ENCODE results near the gene RBBP6.

The RBBP6 gene

GRCh38 chr16:24525970-24526559 is 13.3 kb upstream of the RBBP6 start:
- no peak for DNase-seq

DNA sequence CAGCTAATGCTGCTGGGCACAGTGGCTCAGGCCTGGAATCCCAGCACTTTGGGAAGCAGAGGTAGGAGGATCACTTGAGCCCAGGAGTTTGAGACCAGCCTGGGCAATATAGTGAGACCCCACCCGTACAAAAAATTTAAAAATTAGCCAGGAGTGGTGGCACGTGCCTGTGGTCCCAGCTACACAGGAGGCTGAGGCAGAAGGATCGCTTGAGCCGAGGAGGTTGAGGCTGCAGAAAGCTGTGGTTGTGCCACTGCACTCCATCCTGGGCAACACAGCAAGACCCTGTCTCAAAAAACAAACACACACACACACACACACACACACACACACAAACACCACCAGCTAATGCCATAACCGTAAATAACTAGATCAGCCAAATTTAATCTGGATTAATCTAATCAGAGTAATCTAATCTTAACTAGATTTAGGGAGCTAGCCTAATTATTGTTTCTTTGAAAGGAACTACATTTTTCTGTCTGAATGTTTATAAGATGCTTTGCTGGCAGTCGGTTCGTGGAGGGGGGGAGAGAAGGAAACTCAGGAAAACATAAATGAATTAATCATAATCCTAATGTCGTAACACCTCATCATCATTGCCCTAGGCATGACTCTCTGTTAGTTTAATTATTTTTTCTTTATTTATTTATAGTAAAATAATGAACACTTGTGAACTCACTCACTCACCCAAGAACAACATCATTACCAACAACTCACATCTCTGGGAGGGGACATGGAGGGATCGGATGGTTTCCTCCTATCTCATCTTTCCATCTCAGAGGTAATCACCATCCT is 12.5 kb upstream of the RBBP6 start:
- no peak for DNase-seq

DNA sequence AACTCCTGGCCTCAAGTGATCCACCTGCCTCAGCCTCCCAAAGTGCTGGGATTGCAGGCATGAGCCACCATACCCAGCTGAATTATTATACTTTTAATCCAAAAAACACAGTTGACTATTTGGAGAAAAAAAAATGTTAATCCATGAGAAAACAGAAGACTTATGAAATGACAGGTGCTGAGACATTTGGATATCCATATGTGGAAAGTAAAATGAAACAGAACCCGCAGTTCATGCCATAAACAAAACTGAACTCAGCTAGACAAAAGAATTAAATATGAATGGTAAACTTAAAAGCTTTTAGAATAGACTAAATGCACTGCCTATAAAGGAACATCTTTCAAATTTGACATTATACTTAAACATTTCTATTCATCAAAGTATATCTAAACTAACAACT is 8.2 kb upstream of the RBBP6 start:
- DNase-seq = no peak

DNA sequence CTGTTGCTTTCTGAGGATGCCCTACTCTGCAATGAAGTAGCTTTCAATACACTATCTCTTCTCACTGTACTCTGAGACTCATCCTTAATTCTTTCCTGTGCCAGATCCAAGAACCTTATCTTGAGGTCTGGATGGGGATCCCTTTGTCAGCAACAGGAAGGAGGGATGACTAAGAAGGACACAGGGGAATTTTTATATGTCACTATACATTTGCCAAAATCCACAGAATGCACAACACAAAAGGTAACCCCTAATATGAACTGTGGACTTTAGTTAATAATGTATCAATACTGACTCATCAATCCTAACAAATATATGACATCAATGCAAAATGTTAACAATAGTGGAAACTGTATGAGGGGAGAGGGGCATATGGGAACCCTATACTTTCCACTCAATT is 4.7 kb upstream of the RBBP6 start:
- DNase-seq = no peak

- DNase-seq = no peak
Observed at GRCh38 chr16:24535827-24536226, 3.5 kb upstream of the RBBP6 start.

DNA sequence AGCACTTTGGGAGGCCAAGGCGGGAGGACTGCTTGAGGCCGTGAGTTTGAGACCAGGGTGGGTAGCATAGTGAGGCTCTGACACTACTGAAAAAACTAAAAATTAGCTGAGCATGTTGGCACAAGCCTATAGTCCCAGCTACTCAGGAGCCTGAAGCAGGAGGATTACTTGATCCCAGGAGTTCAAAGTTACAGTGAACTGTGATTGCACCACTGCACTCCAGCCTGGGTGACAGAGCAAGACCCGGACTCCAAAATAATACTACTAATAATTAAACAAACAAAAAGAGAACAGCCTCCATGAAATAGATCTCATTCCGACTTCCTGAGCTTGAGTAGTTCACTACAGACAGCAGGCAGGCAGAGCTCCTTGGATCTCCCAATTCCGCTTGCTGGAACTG is 2.7 kb upstream of the RBBP6 start:
- no peak for DNase-seq

- no peak for DNase-seq
Observed at GRCh38 chr16:24537474-24538337, 1.7 kb upstream of the RBBP6 start.

DNA sequence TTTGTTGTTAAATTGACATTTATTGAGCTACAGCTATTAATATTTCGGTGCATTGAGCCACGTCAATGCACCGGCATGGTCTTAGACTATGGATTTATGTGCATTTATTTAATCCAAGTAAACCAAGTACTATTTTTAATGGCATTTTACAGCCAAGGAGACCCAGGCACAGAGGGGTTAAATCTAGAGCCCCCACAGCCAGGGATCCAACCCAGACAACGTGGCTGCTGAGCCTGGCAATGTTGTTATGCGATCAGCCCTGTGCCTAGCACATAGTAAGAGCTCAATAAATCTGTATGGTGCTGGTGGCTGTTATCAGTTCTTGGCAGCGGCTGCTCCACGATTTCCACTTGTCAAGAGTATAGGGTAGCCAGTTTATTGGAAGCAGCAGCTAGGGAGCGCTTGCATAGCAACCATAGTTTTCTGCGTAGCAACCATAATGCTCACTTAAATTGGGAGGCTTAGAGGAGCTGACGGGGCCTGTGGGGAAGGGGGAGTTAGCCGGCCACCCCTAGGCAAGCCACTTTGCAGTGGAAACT is 541 bp upstream of the RBBP6 start:
- peak; percentile 81 for DNase-seq

GRCh38 chr16:24539850-24540601 is 660 bp downstream of the RBBP6 start:
- no peak for DNase-seq

DNA sequence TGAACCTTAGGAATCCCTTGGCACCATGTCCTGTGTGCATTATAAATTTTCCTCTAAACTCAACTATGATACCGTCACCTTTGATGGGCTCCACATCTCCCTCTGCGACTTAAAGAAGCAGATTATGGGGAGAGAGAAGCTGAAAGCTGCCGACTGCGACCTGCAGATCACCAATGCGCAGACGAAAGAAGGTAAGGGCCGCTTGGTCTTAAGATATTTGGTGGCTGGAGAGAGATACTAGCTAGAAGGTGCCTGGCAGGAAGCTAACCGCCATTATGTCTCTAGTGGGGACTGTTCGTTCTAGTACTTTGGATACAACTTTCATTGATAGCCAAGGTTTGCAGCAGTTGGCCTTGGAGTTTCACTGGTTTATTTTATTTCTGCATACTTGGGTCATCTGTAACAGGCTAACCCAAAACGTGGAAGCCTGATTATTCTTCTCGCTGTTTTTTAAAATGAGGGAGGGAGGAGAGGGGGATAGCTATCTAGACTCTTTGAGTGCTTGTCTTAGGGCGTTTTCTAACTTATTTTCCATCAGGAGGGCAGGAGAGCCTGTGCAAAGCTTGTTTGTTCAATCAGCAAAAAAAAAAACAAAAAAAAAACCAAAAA is 1.3 kb downstream of the RBBP6 start:
- no peak for DNase-seq

GRCh38 chr16:24541233-24541933 is 2.0 kb downstream of the RBBP6 start:
- DNase-seq = no peak

GRCh38 chr16:24543949-24544348 is 4.6 kb downstream of the RBBP6 start:
- no peak for DNase-seq

DNA sequence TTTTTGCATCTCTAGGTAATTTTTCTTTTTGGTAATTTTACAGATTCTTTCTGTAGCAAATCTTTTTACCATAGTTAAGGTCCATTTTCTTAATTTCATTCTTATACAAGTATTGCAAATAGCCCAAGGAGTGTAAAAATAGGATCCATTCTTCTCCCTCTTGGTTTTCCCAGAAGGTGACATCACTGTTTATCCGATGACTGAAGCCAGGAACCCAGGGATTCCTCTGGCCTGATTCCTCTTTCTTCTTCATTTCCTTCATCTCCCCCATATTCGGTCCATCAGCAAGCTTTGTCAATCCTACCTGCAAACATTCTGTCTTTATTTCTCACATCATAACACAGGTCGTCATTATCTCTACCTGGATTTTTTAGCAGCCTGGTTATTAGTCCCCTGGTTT is 5.3 kb downstream of the RBBP6 start:
- DNase-seq = no peak

- no peak for DNase-seq
Observed at GRCh38 chr16:24550295-24550694, 10.9 kb downstream of the RBBP6 start.

DNA sequence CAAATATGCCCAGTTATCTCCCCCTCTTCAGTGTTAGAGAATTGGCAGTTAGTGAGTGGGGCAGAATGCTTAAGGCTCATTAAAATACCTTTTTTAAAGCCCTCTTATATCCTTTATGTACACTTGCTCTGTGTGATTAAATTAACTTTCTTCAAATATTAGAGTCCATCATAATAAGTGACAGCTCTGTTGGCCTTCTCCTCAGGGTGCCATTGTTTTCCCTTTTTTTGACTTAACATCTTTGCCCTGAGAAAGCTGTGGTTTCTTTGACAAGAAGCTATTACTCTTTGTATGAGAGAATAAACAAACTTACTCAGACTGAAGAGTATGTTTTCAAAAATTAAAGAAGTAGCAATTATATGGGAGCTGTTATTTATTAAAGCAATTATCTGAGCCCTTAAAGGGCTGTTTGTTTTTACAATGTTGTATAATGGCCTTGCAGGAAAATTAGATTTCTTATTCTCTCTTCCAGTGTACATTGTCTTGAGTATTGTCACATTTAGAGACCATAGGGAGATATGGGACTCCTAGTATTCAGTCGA is 13.4 kb downstream of the RBBP6 start:
- DNase-seq = no peak

DNA sequence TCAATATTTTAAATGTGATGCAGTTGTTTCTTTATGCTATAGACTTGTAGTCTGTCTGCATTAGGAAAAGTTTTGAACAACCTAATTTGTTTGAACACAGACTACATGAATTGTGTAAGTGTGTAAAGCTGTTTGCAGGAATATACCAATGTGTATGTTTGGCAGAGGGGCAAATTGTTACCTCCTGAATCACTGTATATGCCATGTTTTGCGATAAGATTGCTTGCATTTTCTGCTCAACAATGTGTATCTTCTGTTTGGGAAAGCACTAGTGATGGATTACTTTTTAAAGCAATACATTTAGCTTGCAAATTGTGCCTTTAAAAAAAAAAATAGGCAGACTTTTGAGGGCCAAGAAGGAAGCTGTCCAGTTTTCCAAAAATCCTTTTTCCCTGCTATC is 14.6 kb downstream of the RBBP6 start:
- no peak for DNase-seq

DNA sequence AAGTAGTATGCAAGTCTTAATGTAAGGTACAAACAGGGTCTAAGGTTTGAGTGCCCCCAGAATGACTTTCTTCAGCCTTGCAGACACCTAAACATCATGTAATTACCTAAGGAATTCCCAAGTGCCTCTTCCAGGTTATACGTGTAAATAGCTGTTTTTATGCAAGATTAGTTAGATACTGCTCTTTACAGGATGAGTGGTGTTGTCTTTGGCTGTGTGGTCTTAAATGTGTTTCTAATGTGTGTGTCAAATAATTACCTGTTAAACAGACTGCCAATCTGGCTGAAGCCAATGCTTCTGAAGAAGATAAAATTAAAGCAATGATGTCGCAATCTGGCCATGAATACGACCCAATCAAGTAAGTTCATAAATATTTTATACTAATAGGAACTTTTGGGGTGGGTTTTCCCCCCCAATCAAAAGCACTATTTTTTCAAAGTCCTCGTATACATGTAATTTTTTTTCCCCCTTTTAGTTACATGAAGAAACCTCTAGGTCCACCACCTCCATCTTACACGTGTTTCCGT is 16.0 kb downstream of the RBBP6 start:
- DNase-seq = no peak

DNA sequence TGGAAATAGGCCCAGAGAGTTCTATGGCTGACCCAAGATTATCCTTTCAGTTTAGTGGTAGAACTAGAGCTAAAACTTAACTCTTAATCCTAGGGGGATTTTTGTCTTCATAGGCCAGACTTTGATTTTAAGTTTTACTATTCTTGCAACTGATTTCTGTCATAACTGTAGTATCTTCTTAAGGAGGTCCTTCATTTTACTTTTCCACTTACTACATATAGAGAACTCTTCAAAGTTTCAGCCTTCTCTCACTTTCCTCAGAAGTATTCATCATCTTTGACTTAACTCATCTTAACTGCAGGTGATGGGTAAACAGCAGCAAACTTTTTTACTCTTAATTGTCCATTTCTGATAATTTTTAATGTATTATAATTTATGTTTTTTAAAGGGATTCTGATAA is 23.4 kb downstream of the RBBP6 start:
- no peak for DNase-seq

GRCh38 chr16:24568392-24568791 is 29.0 kb downstream of the RBBP6 start:
- peak; percentile 1 for DNase-seq

DNA sequence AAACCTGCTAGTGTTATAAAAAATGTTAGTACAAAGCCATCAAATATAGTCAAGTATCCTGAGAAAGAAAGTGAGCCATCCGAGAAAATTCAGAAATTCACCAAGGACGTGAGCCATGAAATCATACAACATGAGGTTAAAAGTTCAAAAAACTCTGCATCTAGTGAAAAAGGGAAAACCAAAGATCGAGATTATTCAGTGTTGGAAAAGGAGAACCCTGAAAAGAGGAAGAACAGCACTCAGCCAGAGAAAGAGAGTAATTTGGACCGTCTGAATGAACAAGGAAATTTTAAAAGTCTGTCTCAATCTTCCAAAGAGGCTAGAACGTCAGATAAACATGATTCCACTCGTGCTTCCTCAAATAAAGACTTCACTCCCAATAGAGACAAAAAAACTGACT is 31.7 kb downstream of the RBBP6 start:
- DNase-seq = no peak

GRCh38 chr16:24572069-24572468 is 32.7 kb downstream of the RBBP6 start:
- no peak for DNase-seq

All from NCI-H1694 treated with DMSO at 0.1 percent for 48 hours (cell line).